ENCODE measurements around the gene GPC5.
"Not testable (repeated sequence)": the region's sequence is repeated elsewhere in the genome, so short reads cannot be mapped to it uniquely, and the experiment has no call there.

The GPC5 gene

DNA sequence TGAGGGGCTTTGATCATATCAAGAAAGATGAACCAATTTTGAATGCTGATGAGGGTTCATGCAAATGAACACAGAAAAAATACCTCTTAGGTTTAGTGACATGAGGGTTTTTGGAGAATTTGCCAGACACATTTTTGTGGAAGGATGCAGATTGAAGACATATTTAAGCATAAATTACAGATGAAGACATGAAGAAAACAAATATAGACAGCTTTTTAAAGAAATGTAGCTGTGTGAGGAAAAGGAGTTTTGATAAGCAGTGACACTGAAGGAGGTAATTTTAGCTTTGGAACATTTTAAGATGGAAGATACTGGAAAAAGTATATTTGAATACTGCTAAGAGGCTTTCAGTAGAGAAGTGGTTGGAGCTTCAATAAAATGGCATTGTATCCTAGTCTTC is 1017.4 kb downstream of the GPC5 start:
- DNase-seq: no peak

DNA sequence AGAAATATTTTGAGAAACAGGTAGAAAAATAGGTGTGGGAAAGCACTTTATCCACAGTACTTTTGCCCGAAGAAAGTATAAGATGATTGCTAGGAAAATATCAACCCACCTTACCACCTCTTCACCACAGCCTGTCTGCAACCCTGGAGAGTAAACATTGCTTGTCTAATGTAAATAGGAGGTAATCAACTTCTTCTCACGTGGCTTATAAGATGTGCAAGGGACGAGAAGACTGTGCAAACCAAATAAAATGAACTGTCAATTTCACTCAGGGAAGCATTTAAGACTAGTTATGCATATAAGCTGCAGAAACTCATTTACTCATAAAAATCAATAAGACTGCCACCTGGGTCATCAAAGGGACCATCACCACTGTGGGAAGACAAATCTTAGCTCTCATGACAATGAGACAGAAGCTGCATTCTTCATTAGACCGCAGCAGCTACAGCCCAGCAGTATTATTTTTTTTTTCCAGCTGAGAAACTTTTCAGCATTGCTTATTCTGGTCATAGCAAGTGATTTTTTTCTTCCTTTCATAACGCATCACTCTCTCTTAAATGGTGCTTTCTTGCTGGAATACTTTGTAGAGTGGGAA is 1020.5 kb downstream of the GPC5 start:
- no peak for DNase-seq

DNA sequence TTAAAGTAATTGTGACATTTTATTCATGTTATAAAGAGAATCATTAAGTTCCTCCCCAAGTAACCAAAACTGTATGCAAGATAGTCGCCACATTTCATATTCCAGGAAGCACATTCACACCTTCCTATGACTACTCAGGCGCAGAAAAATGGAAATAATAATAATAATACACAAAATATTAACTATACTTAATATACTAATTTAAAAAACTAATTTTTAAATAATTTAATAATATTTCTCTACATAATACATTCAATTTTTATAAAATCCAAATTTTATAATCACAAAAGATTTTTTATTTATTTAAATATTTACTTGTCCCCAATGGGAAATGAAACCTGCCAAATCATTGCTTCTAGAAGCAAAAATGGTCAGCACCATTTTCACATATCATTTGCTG is 1030.8 kb downstream of the GPC5 start:
- no peak for DNase-seq

DNA sequence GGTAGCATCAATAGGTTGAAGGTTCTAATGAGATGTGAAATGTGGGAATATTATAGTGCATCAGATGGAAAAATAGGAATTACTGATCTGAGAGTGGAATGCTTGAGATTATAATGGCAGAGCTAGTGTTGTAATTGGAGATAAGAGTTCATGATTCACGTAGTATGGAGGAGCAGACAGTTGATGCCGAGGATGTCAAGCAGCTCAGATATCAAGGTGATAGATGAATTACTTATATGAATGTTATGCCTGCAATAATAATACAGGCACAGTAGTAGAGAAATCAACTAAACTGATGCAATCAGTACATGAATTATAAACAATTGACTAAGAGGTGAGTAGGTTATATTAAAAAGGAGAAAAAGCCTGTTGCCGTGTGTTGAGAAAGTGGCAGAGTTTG is 1035.0 kb downstream of the GPC5 start:
- DNase-seq: no peak

DNA sequence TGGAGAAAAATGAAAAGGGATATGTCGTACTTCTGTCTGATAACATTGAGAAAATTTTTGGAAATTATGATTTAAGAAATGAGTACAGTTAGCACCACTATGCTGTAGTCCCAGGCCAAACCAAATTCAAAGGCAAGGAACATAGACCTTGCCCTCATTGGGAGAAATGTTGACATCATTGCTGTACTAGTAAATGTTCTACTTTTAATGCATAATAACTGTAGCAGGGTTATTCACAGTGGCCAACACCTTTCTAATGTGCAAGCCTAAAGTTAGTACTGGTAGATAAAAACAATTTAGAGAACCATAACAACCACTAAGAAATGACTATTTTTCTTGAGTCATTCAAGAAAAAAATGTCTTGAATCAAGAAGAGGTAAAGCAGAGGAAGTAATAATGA is 1035.5 kb downstream of the GPC5 start:
- DNase-seq: no peak

DNA sequence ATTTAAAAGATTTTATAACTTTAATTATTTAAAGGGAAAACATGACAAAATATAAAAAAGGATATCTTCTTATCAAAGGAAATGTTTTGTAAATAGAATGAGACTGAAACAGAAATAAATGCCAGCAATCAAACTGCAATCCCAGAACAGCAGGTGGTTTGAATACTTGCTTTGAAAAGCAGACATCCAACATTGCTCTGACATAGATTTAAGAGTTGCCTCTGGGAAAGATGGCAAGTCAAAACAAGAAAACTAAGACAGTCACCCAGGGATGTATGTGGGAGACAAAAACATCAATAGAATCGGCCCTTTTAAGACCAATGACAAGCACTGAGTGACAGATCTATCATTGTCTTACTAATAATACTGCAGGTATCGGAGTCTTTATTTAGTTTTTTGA is 1038.5 kb downstream of the GPC5 start:
- DNase-seq: no peak

DNA sequence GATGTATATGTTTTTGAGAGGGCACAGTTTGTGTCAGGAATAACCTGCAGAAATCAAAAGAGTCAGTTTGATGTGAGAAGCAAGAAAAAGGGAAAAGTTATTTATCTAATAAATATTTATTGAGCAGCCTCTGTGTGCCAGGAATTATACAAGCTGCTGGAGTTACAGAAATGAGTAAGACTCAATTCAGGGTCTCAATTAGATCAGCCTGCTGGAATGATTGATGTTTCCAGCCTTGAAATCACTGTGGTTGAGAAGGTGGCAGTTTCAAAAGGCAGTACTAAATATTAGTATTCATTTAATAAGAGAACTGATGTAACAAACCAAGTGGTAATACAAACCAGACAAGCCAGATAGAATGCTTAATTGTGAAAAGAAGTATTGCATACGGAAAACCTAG is 1045.8 kb downstream of the GPC5 start:
- no peak for DNase-seq

DNA sequence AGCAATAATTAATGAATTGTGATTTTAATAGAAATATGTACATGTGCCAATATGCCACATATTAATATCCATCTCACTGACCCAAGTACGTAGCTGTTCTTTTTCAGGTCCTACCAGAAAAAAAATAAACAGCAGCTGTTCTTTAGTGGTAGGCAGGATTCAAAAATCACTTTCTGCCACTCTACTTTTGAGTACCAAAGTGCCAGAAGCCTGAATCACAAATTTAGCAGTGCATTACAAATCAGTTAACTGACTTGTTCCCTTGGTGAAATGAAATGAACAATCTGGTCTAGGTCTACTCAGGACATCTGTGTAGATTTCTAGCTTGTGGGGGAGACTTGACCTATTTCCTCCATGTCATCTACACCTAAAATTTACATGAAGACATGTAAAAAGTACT is 1052.6 kb downstream of the GPC5 start:
- no peak for DNase-seq

DNA sequence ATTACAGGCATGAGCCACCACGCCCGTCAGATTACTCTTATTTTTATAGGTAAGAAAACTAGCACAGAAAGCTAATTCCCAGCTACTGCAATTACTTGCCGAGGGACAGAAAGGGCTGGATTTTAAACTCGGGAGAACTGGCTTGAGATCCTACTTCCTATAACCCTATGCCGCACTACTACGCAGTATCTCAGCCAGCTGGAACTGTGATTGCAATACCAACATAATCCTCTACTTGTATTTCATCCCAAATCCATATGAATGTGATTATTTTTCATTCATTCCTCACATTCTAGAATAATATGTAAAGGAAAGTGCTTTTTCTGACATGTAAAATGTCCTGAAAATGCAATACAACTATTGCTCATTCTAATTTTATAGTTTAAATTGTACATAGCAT is 1054.4 kb downstream of the GPC5 start:
- DNase-seq: no peak

DNA sequence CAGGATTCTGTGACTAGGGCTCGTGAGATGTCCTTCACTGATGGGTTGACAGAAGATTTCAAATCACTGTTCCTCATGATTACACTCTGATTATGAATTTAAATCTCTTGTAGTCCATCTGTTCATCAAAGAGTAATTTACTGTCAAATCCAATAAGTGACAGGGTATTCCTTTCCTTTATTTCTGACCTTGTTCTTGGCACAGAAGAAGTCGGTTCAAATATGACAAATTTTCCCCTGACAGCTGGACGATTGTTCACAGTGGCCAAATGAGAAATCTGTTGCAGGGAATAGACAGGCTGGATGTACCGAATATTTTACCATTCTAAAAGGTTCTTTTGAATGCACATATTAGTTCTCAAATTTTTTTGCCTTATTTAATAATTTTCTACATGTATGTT is 1060.9 kb downstream of the GPC5 start:
- no peak for DNase-seq

DNA sequence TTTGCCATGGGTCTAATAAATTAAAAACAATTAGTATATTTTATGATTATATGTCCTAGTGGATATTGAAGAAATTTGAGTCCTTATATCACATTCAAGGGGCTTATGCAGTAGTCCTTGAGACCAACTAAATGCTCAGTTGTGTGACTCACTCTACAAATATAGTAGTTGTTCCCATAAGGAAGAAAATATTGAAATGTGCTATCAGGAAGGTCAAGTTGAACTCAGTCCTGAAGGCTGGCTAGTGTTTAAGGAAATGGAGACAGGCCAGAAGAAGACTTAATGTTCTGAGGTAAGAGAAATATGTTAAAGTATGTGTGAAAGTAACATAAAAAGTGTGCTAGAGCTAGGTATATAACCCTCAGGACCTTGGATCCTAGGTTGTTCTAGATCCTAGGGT is 1062.1 kb downstream of the GPC5 start:
- DNase-seq: no peak

DNA sequence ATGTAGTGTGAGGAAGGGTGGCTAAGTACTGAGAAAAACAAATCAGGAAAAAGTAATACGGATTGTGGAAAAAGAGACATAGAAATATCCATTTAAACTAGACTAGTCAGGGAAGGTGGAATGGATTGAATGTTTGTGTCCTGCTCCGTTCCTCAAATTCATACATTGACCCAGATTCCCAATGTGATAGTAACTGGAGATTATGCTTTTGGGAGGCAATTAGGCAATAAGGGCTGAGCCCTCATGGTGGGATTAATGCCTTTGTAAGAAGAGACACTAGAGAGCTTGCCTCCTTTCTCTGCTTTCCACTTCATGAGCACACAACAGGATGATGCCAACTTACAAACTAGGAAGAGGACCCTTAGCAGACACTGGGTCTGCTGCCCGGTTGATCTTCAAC is 1063.0 kb downstream of the GPC5 start:
- no peak for DNase-seq

DNA sequence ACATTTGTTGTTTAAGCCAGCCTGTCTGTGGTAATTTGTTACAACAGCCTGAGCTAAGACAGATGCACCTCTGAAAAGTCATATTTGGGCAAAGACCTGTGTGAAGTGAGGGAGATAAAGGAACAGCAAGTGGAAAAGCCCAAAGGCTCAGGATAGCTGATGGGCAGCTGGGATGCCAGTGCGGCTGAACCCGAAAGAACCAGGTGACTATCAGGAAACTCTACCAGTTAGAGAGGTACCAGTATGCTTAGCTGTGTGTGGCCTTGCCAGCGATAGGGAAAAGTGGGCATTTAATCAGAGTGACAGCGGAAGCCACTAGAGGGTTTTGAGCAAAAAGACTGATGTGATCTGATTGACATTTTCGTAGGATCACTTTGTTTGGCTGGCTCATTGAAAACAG is 1063.4 kb downstream of the GPC5 start:
- DNase-seq: no peak

DNA sequence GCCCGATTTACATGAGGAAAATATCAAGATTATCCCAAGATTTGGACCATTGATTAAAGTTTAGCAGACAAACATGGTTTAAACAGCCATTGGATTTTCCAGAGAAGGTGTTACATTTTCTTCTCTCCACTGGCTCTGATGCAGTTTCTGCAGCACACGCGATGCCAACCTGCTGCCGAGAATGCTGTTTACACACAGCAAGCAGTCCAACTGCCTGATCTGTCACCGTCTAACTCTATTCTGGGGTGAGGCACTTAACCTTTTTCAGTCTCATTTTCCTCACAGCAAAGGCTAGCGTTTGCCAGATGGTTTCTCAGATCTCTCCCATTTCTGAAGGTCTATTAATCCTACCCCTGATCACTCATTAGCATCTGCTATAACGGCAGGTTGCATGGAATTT is 1064.7 kb downstream of the GPC5 start:
- no peak for DNase-seq

DNA sequence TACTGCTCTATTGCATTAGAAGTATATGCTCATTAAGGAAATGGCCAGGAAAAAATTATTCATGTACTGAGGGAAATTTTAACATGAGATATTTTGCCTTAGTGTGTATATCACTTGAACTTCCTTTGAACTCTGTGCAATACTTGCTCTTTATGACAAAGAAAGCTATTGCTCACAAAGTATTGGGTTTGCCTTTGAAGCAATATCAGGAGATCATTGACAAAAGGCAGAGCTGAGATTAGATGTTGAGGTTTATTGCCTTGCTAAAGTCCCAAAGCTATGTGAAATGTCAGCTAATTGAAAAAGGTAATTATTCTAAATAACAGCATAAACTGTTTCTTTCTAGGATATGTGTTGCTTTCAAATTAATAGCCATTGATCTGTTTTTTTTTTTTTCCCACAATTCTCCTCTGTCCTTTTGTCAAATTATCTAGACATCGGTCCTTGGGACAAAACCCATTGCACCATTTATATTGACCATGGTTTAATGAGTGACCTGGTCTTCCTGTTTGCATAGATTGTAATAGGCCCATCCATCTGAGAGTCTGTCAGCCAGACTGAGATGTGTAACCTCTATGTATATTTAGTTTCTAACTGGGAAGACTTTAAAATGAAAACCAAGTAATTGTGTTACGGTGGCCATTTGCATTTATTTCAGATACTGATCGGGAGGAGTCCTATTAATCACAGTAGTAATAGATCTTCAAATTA is 1075.5 kb downstream of the GPC5 start:
- DNase-seq: no peak

DNA sequence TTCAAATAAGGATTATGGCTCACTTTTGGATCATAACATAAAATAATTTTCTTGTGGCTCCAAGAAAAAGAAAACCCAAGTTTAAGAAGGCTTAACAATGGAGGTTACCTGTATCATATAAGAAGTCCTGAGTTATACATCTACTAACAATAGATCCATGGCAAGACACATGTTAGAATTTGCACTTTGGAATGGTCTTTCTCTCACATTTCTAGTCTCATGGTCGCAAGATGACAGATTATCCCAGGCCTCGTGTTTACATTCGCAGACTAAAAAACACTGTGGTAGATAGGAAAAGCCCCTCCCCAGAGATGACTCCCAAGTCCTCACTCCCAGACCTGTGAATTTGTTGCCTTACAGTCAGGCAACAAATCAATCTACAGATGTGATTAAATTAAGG is 1082.0 kb downstream of the GPC5 start:
- DNase-seq: no peak

DNA sequence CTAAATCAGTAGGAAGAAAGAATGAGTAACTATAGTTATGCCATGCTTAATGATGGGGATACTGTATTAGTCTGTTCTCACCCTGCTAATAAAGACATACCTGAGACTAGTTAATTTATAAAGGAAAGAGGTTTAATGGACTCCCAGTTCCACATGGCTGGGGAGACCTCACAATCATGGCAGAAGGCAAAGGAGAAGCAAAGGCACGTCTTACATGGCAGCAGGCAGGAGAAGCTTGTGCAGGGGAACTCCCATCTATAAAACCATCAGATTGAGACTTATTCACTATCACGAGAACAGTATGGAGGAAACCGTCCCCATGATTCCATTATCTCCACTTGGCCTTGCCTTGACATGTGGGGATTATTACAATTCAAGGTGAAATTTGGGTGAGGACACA is 1084.4 kb downstream of the GPC5 start:
- not testable (repeated sequence) for DNase-seq

DNA sequence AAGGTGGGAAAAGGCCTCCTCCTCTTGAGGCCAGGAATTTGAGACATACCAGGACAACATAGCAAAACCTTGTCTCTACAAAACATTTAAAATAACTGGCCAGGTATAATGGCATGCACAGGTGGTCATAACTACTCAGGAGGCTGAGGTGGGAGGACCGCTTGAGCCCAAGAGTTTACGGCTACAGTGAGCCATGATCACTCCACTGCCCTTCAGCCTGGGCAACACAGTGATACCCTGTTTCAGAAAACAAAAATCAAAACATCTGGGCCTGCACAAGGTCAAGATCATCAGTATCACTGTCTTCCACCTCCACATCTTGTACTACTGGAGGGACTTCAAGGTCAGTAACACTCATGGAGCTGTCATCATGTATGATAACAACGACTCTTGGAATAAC is 1085.5 kb downstream of the GPC5 start:
- no peak for DNase-seq

DNA sequence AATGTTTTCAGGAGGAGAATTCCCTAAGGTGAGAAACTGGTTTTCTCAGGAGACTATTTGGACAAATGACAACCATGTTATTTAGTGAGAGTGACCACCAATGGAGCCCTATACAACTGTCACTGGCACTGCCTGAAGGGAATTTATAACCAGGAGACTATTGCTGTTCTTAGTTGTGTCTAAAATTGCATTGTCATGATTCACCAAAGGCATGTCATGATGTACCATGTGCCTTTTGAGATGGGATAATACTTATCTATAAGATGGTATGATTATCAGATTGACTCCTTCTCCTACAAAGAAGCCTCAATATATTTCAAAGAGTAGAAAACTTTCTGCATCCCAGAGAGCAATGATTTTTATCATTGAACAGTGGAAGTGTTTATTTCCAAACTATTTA is 1088.8 kb downstream of the GPC5 start:
- no peak for DNase-seq

DNA sequence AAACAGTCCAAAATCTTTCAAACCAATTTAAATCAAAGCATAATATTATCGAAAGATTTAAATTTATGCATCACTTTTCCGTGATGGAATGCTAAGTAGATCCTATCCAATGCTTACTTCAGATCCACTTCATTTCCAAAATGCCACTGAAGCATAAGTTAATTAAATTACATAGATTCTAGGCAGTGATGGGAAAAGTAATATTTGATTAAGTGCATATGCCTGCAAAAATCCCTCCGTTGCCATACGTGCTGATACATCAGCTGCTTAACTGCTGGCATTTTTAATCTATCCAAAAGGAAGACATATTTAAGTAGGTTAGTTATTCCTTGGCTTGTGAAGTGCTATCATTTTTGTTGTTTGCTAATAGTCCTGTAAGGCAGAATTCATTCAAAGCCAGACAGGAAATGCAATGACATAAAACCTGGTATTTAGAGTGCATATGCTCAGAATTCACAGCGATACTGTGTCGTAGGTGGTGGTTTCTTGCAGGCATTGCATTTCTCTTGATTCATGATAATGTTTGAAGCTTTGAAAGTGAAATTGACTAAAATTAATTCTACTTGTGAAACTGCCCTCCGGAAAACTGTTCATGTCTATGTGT is 1089.9 kb downstream of the GPC5 start:
- no peak for DNase-seq

DNA sequence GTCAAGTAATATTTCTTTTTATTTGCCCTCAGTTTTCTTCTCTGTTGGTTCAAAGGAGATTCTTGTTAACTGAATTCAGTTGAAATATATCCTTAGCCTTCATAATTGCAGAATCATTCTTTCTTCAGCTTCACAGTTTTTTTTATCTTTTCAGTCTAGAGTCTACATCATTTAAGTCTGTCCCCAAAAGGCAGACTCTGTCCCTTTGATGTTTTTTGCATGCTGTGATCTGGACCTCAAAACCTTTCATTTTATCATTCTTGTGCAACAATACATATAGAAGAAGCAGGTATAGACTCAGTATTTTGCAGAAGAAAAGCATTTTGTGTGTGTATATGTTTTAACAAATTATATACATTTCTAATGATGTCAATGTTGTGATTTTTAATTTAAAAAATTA is 1093.4 kb downstream of the GPC5 start:
- no peak for DNase-seq

DNA sequence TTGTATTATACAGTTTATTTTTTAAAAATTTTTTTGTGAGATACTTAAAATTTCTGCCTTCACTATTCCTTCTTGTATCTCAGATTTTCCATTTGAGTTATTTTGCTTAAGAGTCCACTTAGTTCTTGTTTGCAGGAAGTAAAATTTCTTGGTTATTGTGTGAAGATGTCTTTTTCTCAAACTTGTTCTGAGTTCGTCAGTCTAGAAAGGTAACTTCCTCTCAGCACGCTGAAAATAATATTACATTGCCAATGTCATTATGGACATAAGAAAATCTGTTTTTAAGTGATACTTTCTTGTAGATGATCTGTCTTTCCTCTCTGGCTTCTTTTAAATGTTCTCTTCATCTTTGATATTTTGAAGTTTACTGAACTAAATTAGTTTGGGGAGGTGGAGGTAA is 1096.5 kb downstream of the GPC5 start:
- no peak for DNase-seq

DNA sequence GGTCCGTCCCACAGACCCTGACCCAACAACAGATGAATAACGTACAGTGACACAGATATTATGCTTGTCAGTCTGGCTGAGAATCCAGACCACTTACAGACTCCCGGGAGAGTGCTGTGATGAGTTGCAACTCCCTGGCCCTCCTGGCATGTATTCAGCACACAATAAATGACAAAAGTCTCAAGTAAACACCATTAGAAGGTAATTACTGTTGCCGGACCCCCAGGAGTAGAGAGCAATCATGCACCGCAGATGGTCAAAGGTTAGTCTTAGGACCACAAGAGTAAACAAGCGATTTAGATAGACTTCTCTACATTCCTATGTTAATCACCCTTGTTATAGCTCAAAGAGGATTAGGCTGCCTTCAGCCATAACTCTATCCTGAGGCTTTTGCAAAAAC is 1101.8 kb downstream of the GPC5 start:
- no peak for DNase-seq

DNA sequence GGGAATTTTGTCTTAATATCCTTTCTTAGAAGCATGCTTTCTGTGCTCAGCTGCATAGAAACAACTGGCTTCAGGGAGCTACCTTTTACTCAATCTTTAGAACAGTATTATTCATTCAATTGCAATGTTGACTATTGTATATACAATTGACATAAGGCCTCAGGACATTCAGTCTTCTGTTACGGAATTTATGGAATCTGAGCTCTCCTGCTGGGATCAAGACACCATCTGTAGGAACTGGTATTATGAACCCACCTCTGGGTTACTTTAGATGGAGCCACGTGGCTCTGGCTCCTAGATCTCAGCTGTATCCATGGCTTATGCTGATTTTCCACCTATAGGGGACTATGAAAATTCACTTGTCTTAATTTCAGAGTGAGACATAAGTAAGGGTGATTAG is 1112.0 kb downstream of the GPC5 start:
- no peak for DNase-seq

DNA sequence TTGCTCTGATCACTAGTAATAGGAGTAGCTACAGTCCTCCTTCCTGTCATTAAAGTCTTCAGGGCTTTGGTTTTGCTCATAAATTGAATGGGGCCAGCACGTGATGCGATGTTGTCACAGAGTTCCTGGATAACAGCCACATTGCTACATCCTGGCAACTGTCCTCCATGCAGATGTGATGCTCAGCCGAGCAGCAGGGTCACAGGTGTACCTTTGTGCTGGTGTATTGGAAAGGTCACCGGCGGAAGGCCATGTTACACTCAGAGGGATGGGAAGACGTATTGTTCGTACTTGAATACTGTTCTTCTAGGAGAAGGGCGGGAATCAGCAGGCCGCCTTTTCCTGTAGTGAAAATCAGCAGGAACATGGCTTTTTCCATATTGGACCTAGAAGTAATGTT is 1114.4 kb downstream of the GPC5 start:
- DNase-seq: no peak

Measured in stimulated activated CD4-positive, alpha-beta T cell treated with anti-CD3 and anti-CD28 coated beads, Interleukin-15, amount 100 ng/mL, for 24 hours (primary cell).